ENCODE measurements around the gene U2AF2. TPM values are rescaled to one million over a fixed set of nuclear protein-coding genes. Genes with fewer than 3 reads are reported as not detected.

The U2AF2 gene
- total RNA-seq, 2 donors from 2014 or later: 39.0 to 61.0 TPM

- TF ChIP-seq CTCF (IDR thresholded peaks at IDR 0.05): no peak
- Histone ChIP-seq H3K27ac (no peak overlapping the region), H3K4me3 (no peak overlapping the region), H3K27me3 (no peaks in the 10 kb centered on the region), H3K36me3 (peaks cover 39% of the 10 kb centered on the region), H3K4me1 (peaks cover 0 to 30% of the 10 kb centered on the region in 2 donors), H3K9me3 (no peaks in the 10 kb centered on the region)
- DNase-seq (ENCODE audit: low spot score): no peak
These were observed 39.9 kb upstream of the U2AF2 start for GRCh38 chr19:55614711-55615542.

GRCh38 chr19:55615543-55616394, 39.1 kb upstream of the U2AF2 start:
- TF ChIP-seq CTCF (IDR thresholded peaks at IDR 0.05): no peak
- H3K9me3 ChIP-seq: no peaks in the 10 kb centered on the region
- peaks cover 31% of the 10 kb centered on the region for H3K36me3 ChIP-seq
- H3K27me3 ChIP-seq: no peaks in the 10 kb centered on the region
- no peak overlapping the region for H3K4me3 ChIP-seq
- no peak for DNase-seq (ENCODE audit: low spot score)
- no peak overlapping the region for H3K27ac ChIP-seq
- peaks cover 0 to 25% of the 10 kb centered on the region in 2 donors for H3K4me1 ChIP-seq

- Histone ChIP-seq H3K36me3 (peaks cover 31% of the 10 kb centered on the region), H3K27me3 (no peaks in the 10 kb centered on the region), H3K4me1 (peaks cover 0 to 19% of the 10 kb centered on the region in 2 donors), H3K4me3 (no peak overlapping the region), H3K27ac (no peak overlapping the region), H3K9me3 (no peaks in the 10 kb centered on the region)
- no peak for TF ChIP-seq CTCF (IDR thresholded peaks at IDR 0.05)
- DNase-seq (ENCODE audit: low spot score): no peak
These were observed 38.4 kb upstream of the U2AF2 start for GRCh38 chr19:55616395-55616875.

GRCh38 chr19:55617426-55617825, 37.4 kb upstream of the U2AF2 start:
- Histone ChIP-seq H3K36me3 (peaks cover 31% of the 10 kb centered on the region), H3K27me3 (no peaks in the 10 kb centered on the region), H3K27ac (no peak overlapping the region), H3K4me1 (peaks cover 0 to 9% of the 10 kb centered on the region in 2 donors), H3K9me3 (no peaks in the 10 kb centered on the region), H3K4me3 (no peak overlapping the region)
- no peak for TF ChIP-seq CTCF (IDR thresholded peaks at IDR 0.05)
- no peak for DNase-seq (ENCODE audit: low spot score)

GRCh38 chr19:55618426-55618825, 36.4 kb upstream of the U2AF2 start:
- DNase-seq (ENCODE audit: low spot score): no peak
- no peak overlapping the region for H3K27ac ChIP-seq
- H3K9me3 ChIP-seq: no peaks in the 10 kb centered on the region
- H3K27me3 ChIP-seq: no peaks in the 10 kb centered on the region
- peaks cover 31% of the 10 kb centered on the region for H3K36me3 ChIP-seq
- TF ChIP-seq CTCF (IDR thresholded peaks at IDR 0.05): no peak
- no peak overlapping the region for H3K4me3 ChIP-seq
- peaks cover 0 to 9% of the 10 kb centered on the region in 2 donors for H3K4me1 ChIP-seq

Measured in right atrium auricular region (tissue), 2 donors.